MM.1S (cell line): ENCODE results near the gene CENPF.

Experiments
- DNase-seq: peaks from one replicate; pipeline ENCODE4 v3.0.0-alpha.2; 2015
- H2AFZ ChIP-seq: fragments of 300-600 bp; sonication (generic); 2 replicates; pipeline ENCODE4 v1.6.0; 2016; ENCODE audit warnings: antibody characterized with exemption, low read length
- H3F3A ChIP-seq: fragments of 300-600 bp; sonication (generic); 2 replicates; pipeline ENCODE4 v1.6.1; 2016; ENCODE audit warnings: mild to moderate bottlenecking, antibody characterized with exemption, low read length, moderate library complexity, mixed read lengths; ENCODE audit not compliant: insufficient read depth
- H3K27ac ChIP-seq: fragments of 300-600 bp; sonication (generic); 2 replicates; pipeline ENCODE4 v1.5.1; 2016; ENCODE audit warnings: mild to moderate bottlenecking, low read length
- H3K27me3 ChIP-seq: fragments of 300-600 bp; sonication (generic); replicated peaks from 2 replicates; pipeline ENCODE4 v1.6.0; 2016; ENCODE audit warnings: low read length; ENCODE audit not compliant: insufficient read depth
- H3K36me3 ChIP-seq: fragments of 300-600 bp; sonication (generic); replicated peaks from 2 replicates; pipeline ENCODE4 v1.6.1; 2016; ENCODE audit warnings: mild to moderate bottlenecking, low read length, mixed read lengths; ENCODE audit not compliant: insufficient read depth
- H3K4me1 ChIP-seq: fragments of 300-600 bp; sonication (generic); 2 replicates; pipeline ENCODE4 v1.6.1; 2016; ENCODE audit warnings: low read length, mixed read lengths
- H3K4me2 ChIP-seq: fragments of 300-600 bp; sonication (generic); 2 replicates; pipeline ENCODE4 v1.6.0; 2016; ENCODE audit warnings: low read depth, low read length
- H3K4me3 ChIP-seq: fragments of 300-600 bp; sonication (generic); 2 replicates; pipeline ENCODE4 v1.5.1; 2016; ENCODE audit warnings: low read length, mixed read lengths
- H3K79me2 ChIP-seq: fragments of 300-600 bp; sonication (generic); 2 replicates; pipeline ENCODE4 v1.6.1; 2016; ENCODE audit warnings: mixed run types, low read length, mixed read lengths
- H3K9ac ChIP-seq: fragments of 300-600 bp; sonication (generic); 2 replicates; pipeline ENCODE4 v1.6.1; 2016; ENCODE audit warnings: low read length, mixed read lengths
- H3K9me2 ChIP-seq: fragments of 300-600 bp; sonication (generic); replicated peaks from 2 replicates; pipeline ENCODE4 v1.6.1; 2016; ENCODE audit warnings: mild to moderate bottlenecking, low read length, mixed read lengths; ENCODE audit not compliant: insufficient read depth
- H3K9me3 ChIP-seq: fragments of 300-600 bp; sonication (generic); replicated peaks from 2 replicates; pipeline ENCODE4 v1.6.1; 2016; ENCODE audit warnings: mild to moderate bottlenecking, low read length, mixed read lengths; ENCODE audit not compliant: insufficient read depth
- H4K20me1 ChIP-seq: fragments of 300-600 bp; sonication (generic); 2 replicates; pipeline ENCODE4 v1.6.1; 2016; ENCODE audit warnings: mild to moderate bottlenecking, low read length, moderate library complexity, mixed read lengths; ENCODE audit not compliant: insufficient read depth
- CTCF ChIP-seq: fragments of 300-600 bp; sonication (generic); IDR thresholded peaks from 2 replicates; pipeline ENCODE4 v1.5.1; 2016; ENCODE audit warnings: antibody characterized with exemption, low read length, mixed read lengths
- EZH2 ChIP-seq: fragments of 300-600 bp; sonication (generic); optimal IDR thresholded peaks from 2 replicates; pipeline ENCODE3; 2017; ENCODE audit warnings: low read depth, mild to moderate bottlenecking, antibody characterized with exemption, low read length, mixed read lengths
- EZH2phosphoT487 ChIP-seq: fragments of 300-600 bp; sonication (generic); IDR thresholded peaks from 2 replicates; pipeline ENCODE4 v1.6.1; 2018; ENCODE audit warnings: antibody characterized with exemption, low read length

CENPF gene

GRCh38 chr1:214645712-214646111 is 42.7 kb downstream of the CENPF start:
- Histone ChIP-seq H3K27me3 (no peaks in the 10 kb centered on the region), H3K36me3 (peaks cover 44% of the 10 kb centered on the region), H3K9ac (no peak overlapping the region), H3K4me1 (no peaks in the 10 kb centered on the region), H3F3A (no peaks in the 10 kb centered on the region), H3K9me3 (no peaks in the 10 kb centered on the region), H4K20me1 (no peaks in the 10 kb centered on the region), H2AFZ (no peak overlapping the region), H3K4me2 (no peak overlapping the region), H3K27ac (no peak overlapping the region), H3K4me3 (no peak overlapping the region), H3K9me2 (no peaks in the 10 kb centered on the region), H3K79me2 (no peaks in the 10 kb centered on the region)
- no peak for DNase-seq
- TF ChIP-seq EZH2phosphoT487 (no peak), CTCF (no peak), EZH2 (no peak)

- H3K27ac ChIP-seq = no peak overlapping the region
- H3K4me3 ChIP-seq = no peak overlapping the region
- no peaks in the 10 kb centered on the region for H3F3A ChIP-seq
- H3K9ac ChIP-seq = no peak overlapping the region
- H3K79me2 ChIP-seq = no peaks in the 10 kb centered on the region
- no peak for TF ChIP-seq EZH2phosphoT487
- no peak for TF ChIP-seq EZH2
- no peak for TF ChIP-seq CTCF
- H3K36me3 ChIP-seq = peaks cover 29% of the 10 kb centered on the region
- no peak for DNase-seq
- H3K9me3 ChIP-seq = no peaks in the 10 kb centered on the region
- no peak overlapping the region for H3K4me2 ChIP-seq
- no peak overlapping the region for H2AFZ ChIP-seq
- no peaks in the 10 kb centered on the region for H4K20me1 ChIP-seq
- no peaks in the 10 kb centered on the region for H3K27me3 ChIP-seq
- H3K9me2 ChIP-seq = no peaks in the 10 kb centered on the region
- H3K4me1 ChIP-seq = no peaks in the 10 kb centered on the region
Observed at GRCh38 chr1:214648801-214649200, 45.8 kb downstream of the CENPF start.

GRCh38 chr1:214649607-214650006 is 46.6 kb downstream of the CENPF start:
- no peaks in the 10 kb centered on the region for H3K79me2 ChIP-seq
- H2AFZ ChIP-seq = no peak overlapping the region
- no peak overlapping the region for H3K27ac ChIP-seq
- TF ChIP-seq EZH2phosphoT487 (no peak), EZH2 (no peak), CTCF (no peak)
- H3K4me2 ChIP-seq = no peak overlapping the region
- H3K9me3 ChIP-seq = no peaks in the 10 kb centered on the region
- DNase-seq = no peak
- no peaks in the 10 kb centered on the region for H3K4me1 ChIP-seq
- no peaks in the 10 kb centered on the region for H4K20me1 ChIP-seq
- H3K9me2 ChIP-seq = no peaks in the 10 kb centered on the region
- no peak overlapping the region for H3K9ac ChIP-seq
- H3K36me3 ChIP-seq = peaks cover 21% of the 10 kb centered on the region
- no peaks in the 10 kb centered on the region for H3F3A ChIP-seq
- no peak overlapping the region for H3K4me3 ChIP-seq
- H3K27me3 ChIP-seq = no peaks in the 10 kb centered on the region

- H3K9me2 ChIP-seq = no peaks in the 10 kb centered on the region
- H2AFZ ChIP-seq = no peak overlapping the region
- peaks cover 17% of the 10 kb centered on the region for H3K36me3 ChIP-seq
- H3K27ac ChIP-seq = no peak overlapping the region
- DNase-seq = no peak
- no peaks in the 10 kb centered on the region for H3F3A ChIP-seq
- no peak overlapping the region for H3K9ac ChIP-seq
- H4K20me1 ChIP-seq = no peaks in the 10 kb centered on the region
- no peak overlapping the region for H3K4me2 ChIP-seq
- H3K79me2 ChIP-seq = no peaks in the 10 kb centered on the region
- no peaks in the 10 kb centered on the region for H3K4me1 ChIP-seq
- TF ChIP-seq EZH2phosphoT487 = no peak
- TF ChIP-seq EZH2 = no peak
- TF ChIP-seq CTCF = no peak
- no peak overlapping the region for H3K4me3 ChIP-seq
- no peaks in the 10 kb centered on the region for H3K9me3 ChIP-seq
- H3K27me3 ChIP-seq = no peaks in the 10 kb centered on the region
Observed at GRCh38 chr1:214650664-214651063, 47.7 kb downstream of the CENPF start.
